HG03457 (cell line): ENCODE measurements around the gene THAP4.

Source experiments
- ATAC-seq: cut with Tn5 transposase; IDR thresholded peaks from one replicate; pipeline ENCODE4 v1.9.1; 2021; ENCODE audit warnings: moderate number of reproducible peaks; ENCODE audit not compliant: unreplicated experiment

THAP4 gene

GRCh38 chr2:241615041-241615440 lies 21.9 kb downstream of the THAP4 start:
- ATAC-seq, result no peak

- ATAC-seq, result no peak
These were observed 23.8 kb downstream of the THAP4 start for GRCh38 chr2:241613017-241613780.

DNA sequence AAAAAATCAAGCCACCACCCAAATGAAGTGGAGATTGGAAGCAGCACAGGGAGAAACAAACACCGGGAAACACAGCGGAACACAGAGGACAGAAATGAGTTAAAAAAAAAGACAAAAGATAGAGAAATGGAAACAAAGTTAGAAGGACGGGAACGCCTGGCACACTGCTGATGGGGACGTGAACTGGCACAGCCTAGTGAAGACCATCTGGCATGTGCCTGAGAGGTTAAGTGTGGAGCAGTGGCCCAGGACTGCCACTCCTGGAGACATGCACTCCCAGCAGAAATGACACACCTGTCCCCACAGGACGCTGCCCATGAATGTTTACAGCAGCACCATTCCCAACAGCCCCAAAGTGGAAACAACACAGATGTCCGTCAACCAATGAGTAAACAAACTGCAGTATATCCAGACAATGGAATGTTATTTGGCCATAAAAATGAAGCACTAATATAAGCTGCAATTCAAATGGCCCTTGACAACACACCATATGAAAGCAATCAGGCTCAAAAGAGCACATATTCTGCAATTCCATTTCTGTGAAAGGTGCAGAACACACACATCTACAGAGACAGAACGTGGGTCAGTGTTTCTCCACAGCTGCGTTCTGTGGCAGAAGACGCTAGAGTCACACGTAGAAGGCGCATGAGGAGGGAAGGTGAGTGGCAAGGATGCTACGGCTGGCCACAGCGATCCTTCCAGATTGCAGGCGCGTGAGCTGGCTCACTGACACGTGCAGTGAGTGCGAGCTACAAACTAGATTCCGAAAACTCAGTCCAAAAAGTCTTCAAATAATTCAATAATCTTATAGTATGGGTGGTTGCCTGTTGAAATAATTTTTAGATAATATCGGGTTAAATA lies 24.6 kb downstream of the THAP4 start:
- no peak for ATAC-seq

- ATAC-seq, result no peak
These were observed 25.9 kb downstream of the THAP4 start for GRCh38 chr2:241611062-241611461.

DNA sequence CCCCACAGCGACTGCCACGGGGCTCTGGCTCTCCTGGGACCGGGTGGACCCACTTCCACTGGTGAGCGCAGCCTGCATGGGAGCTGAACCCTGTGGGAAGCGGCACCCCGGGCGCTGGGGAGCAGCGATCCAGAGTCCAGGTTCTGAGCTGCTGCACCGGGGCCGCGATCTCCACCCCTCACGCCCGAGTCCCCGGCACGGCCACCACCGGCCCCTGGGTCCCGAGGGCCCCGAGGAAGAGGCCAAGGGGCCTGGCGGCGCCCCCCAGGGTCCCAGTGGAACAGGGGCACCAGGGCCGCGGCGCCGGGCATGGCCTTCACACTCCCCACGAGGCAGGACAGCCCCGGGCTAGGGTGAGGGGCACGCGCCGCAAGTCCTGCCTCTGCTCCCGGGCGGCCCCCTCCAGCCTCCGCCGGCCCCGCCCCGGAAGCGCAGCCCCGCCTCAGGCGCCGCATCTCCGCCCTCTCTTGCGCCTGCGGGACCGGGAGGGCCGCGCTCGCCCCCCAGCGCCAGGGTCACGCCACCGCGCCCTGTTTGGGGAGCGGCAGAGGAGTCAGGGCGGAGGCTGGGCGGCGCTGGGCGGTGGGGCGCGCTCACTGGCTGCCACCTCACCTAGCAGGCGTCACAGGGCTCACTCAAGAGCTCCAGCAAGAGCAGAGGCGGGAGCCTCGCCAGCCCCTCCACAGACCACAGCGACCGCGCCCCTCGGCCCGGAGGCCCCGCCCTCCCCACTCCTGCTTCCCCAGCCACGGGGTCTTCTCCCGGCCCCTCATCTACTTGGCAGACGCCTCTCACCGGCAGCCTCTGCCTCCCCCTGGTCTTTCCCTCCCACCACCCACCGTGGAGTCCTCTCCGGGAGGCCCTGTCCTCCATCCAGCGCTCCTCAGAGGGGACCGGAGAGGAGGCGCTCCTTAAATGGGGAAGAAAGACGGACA lies 26.8 kb downstream of the THAP4 start:
- ATAC-seq, result peak; percentile 72

DNA sequence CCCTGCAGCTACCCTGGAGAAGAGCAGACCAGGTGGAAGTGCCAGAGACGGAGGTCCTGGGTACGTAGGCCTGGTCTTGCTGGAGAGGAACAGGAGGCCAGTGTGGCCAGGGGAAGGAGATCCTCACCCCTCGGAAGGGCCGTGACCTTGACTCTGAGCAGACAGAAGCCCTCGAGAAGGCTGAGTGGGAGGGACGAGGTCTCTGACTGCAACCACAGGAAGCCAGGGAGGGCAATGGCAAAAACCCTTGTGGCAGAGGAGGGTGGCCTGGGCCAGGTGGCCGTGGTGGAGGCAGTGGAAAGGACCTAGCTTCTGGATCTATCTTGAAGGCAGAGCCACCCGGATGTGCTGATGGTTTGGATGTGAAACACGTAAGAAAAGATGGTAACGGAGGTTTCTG lies 28.1 kb downstream of the THAP4 start:
- ATAC-seq, result no peak

- no peak for ATAC-seq
These were observed 29.6 kb downstream of the THAP4 start for GRCh38 chr2:241607162-241607885.

- no peak for ATAC-seq
These were observed 30.8 kb downstream of the THAP4 start for GRCh38 chr2:241606186-241606585.

DNA sequence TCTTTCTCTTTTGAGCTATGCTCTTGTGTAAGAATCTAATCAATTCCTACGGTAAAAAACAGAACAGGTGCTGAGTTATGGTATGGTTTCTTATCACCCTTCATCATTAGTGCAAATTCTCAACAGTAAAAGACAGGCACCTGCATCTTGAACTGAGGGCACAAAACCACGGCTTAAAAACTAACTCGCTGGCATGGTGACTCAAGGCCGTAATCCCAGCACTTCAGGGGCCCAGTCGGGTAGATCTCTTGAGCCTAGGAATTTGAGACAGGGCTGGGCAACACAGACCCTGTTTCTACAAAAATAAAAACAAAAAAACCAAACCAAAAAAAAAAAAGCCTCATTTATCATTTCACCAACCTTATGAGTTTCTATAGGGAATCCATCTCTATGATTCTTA lies 33.3 kb downstream of the THAP4 start:
- ATAC-seq, result no peak

DNA sequence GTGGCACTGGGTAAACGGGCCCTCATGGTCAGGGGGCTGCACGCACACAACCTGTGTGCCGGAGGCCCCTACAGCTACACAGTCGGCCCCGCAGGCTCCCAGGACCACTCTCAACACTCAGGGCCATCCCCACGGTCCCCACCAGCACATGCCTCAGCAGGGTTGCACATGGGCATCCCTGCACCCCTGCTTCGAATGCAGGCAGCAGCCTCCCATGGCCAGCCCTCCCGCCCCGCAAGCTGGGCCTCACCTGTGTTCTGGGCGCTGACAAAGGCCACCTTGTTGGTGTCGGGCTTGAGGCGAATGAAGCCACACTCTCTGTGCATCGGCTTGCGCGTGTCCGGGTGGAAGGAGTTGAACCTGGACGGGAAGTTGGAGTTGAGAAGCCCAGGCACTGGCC lies 34.2 kb downstream of the THAP4 start:
- no peak for ATAC-seq

DNA sequence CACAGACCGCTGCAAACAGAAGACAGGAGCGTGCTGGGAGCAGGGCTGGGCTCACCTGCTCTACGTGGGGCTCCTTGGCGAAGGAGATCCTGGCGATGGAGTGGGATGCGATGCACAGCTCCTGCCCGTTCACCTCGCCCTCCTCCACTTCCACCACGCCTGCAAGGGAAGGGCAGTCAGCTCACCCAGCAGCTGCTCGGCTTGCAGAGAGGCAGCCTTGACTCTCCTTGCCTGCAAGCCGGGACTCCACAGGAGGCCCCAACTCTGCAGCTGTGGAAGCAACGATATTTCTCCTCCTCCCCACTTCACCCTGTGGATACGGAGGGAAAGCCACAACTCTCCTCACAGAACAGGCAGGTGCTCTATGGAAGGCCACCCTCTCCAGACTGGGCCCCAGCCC lies 35.1 kb downstream of the THAP4 start:
- ATAC-seq, result no peak

DNA sequence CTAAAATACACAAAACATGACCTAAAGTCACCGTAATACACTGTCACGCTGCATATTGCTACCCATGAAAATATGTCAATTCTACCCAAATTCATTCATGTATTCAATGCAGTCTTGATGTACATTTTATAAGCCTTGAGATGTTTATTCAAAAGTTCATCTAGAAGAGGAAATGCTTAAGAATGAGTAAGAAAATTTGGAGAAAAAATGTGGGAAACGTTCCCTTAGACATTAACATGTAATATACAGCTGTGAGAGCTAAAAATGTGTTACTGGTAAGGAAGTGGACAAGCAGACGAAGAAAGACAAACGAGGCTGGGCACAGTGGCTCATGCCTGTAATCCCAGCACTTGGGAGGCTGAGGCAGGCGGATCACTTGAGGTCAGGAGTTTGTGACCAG lies 37.3 kb downstream of the THAP4 start:
- no peak for ATAC-seq

GRCh38 chr2:241598487-241598886 lies 38.5 kb downstream of the THAP4 start:
- no peak for ATAC-seq

- ATAC-seq, result no peak
These were observed 38.9 kb downstream of the THAP4 start for GRCh38 chr2:241598061-241598460.

DNA sequence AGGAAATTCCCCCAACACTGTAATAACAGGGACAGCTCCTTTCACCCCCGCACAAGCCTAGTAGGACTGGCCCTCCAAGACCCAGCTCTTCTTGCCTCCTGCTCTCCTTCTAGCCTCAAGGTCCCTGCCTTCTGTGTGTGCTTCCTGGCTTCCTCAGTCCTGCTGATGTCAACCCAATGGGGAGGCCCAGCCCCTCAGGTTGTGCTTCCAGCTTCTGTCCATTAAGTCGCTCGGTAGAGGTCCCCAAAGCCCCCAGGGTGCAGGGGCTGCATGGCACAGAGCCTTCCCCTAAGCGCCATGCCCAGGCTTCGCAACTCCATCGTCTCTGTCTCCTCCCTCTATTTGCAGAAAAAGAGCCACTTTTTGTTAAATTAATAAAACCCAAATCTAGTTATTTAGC lies 39.4 kb downstream of the THAP4 start:
- ATAC-seq, result no peak

- ATAC-seq, result no peak
These were observed 41.3 kb downstream of the THAP4 start for GRCh38 chr2:241595600-241596140.

DNA sequence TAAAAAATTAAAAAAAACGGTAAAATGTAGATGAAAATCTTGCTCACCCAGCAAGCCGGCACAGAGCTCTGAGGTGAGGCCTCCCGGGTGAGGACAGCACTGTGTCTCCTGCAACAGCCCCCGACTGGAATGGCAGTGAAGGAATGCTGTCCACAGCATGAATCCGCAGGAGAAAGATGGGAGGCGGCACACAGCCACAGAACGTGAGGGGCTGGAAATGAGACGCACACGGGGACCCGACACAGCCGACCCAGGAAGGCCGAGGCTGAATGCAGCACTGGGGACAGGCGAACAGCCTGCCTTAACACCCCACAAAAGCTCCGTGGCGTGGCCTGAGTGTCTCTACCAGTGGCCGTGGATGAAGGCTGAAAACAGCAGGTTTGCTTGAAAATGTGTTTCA lies 43.7 kb downstream of the THAP4 start:
- no peak for ATAC-seq

DNA sequence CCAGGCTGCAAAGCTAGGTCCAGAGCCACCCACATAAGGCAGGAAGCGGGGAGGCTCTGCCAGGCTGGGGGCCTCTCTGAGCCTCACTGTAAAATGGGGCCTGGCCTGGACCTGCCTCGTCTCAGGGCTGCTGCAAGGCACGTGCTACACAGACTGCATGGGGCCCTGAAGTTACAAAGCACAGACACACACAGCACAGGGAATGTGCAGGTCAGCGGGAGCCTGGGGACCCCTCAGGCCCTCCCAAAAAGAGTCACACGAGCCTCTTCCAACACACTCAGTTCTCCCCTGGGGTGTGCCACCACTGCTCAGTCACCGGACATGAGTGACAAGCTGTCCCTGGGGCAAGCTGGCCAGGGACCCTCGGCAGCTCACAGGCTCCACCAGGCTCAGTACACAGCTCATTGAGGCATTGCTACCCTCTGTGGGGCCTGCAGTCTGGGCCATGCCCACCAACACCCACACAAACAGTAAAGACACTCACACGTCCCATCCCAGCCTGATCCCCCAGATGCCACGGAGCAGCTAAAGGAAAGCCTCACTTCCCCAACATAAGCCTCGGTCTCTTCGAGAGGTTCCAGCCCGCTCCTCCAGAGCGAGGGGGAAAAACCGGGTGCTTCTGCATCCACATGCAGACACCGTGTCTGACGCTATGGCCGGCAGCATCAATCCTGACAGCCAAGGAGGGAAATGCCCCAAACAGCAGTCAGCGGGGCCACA lies 44.7 kb downstream of the THAP4 start:
- ATAC-seq, result no peak
